CD4-positive, alpha-beta T cell treated with Interleukin-2 at 100 ng/mL for 4 hours (primary cell): ENCODE measurements around the gene IGFBP2.

Experiments used
- DNase-seq: peaks from one replicate; pipeline ENCODE4 v3.0.0-alpha.2; 2020; ENCODE audit warnings: low spot score

The IGFBP2 gene

GRCh38 chr2:216616083-216616678 lies 17.0 kb upstream of the IGFBP2 start:
- no peak for DNase-seq

DNA sequence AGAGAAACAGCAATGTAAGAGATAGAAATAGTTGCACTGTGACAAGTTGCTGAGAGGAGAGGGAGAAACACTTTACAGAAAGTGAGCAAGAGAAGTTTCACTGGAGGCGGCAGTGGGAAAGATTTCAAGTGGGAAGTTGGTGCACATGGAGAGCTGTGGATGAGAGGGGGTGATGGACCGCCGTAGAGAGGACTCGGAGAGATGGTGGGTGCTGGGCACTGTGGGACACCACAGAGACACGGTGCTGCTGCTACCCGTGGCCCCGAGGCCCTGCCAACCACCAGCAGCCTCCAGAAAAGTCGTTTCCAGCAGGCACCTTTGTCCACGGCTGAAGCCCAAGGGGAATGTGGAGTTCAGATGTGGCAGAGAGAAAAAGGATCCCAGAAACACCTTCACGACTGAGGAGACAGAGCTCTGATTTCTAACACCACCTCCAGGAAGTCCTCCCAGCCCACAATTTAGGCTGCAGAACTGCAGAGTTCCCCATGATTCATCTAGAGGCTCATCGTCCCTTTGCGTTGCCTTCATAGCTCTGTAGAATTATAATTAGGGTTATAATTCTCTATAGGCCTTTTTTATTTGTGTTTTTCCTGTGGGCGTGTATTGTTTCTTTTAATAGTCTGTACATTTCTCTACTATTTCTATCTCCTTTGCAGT lies 15.9 kb upstream of the IGFBP2 start:
- DNase-seq: no peak

DNA sequence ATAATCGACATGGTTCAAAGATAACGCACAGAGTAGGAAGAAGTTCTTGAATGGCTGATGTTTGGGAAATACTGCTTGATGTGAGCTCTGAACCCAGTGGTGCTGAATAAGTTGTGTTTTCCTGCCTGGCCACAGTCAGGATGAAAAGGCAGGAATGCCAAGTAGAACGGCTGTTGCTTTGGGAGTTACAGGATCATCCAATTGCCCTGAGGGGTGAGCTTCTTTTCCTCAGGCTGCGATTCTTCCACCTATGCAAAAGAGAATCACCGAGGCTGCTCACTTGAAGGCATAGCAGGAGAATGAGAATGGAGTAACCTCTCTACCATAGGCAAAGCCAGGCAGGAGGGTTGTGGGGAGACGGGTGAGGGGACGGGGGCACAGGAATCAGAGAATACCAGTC lies 14.4 kb upstream of the IGFBP2 start:
- DNase-seq: no peak

- DNase-seq: no peak
Observed at GRCh38 chr2:216619411-216620393, 13.5 kb upstream of the IGFBP2 start.

DNA sequence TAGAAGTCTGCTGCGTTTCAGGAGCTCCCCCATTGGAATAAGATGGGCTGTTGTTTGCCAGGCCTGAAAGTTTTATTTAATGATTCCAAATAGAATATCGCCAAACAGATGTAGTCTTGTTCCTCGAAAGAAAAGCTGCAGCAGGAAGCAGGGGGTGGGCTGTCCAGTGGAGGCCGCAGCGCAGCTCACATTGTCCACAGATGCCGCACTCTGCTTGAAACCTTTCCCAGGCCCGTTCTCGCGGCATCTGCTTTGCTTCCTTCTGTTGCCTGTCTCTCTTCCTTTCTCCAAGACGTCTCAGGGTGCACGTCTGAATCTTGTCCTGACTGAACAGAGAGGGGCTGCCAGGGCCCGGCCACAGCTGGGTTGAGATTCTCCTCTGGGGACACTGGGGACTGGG lies 12.4 kb upstream of the IGFBP2 start:
- no peak for DNase-seq

DNA sequence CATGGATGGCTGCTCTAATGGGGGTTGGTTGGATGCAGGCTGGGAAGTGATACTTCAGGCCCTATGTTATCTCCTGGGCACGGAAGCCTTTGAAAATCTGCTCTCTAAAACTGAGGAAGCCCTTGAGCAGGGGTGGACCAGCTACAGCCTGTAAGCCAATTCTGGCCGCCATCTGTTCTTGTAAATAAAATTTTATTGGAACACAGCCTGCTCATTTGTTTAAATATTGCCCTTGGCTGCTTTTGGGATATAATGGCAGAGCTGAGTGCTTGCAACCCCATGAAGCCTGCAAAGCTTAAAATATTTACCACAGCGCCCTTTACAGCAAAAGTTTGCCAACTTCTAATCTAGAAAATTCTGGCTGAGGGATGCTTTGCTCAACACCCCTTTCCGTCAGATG lies 11.9 kb upstream of the IGFBP2 start:
- no peak for DNase-seq

- DNase-seq: no peak
Observed at GRCh38 chr2:216622526-216622925, 10.7 kb upstream of the IGFBP2 start.

DNA sequence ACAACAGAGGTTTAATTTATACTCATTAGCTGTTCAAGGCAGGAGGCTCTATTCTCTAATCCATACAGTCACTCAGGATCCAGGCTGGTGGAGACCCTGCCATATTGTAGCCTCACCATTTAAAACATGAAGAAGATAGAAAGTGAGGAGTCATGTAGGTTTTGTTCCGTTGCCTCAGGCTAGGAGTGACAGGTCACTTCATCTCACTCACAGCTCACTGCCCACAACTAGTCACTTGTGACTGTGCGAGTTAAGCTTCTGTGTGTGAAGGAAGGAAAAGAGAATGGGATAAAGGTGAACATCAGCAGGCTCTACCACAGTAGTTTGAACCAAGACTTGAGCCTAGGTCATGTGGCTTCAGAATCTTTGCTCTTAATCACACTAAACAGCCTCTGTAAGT lies 9.0 kb upstream of the IGFBP2 start:
- DNase-seq: no peak

- DNase-seq: no peak
Observed at GRCh38 chr2:216626168-216626874, 6.9 kb upstream of the IGFBP2 start.

- DNase-seq: no peak
Observed at GRCh38 chr2:216626875-216627245, 6.4 kb upstream of the IGFBP2 start.

DNA sequence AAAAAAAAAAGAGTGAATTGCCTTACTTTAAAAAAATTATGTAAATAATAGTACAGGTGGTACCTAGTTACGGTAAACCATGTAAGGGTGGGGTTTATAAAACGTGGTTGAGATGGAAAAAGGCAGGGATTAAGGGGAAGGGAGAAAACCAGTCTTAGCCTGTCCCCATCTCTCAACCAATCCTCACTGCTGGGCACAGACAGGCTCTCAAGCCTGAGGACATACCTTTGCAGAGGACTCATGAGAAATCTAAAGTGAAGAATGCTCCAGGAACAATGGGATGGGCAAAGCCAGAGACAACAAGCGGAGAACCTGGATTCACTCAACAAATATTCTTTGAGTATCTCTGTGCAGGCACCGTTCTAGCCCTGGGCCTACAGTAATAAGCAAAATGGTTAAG lies 3.4 kb upstream of the IGFBP2 start:
- DNase-seq: no peak

DNA sequence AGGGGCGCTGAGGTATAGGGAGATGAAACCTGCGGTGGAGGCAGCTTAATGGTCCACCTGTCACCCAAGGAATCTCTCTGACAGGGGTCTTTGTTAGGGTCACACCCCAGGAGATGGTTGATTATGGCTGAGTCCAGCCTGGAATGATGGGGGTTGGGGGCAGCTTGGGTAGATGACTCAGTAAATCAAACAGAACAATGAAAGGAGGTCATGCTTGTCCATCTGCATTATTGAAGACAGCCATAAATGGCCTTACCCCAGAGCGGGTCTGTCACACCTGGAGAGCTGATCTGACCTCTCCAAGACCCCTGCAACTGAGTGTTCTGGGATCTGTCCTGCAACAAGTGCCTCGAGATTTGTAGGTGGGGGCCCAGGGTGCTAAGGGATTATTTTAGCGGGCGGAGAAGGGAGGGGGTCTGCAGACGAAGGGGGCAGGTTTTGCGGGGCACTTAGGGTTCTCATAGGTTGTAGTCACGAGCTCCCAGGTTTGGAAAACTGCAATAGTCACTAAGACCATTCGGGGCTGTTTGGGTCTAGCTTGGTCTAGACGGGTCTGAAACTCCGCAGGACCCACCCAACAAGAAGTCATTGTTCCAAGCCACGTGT lies 771 bp upstream of the IGFBP2 start:
- DNase-seq: no peak

GRCh38 chr2:216633616-216634369 lies 573 bp downstream of the IGFBP2 start:
- DNase-seq: no peak

GRCh38 chr2:216634370-216635148 lies 1.3 kb downstream of the IGFBP2 start:
- no peak for DNase-seq

DNA sequence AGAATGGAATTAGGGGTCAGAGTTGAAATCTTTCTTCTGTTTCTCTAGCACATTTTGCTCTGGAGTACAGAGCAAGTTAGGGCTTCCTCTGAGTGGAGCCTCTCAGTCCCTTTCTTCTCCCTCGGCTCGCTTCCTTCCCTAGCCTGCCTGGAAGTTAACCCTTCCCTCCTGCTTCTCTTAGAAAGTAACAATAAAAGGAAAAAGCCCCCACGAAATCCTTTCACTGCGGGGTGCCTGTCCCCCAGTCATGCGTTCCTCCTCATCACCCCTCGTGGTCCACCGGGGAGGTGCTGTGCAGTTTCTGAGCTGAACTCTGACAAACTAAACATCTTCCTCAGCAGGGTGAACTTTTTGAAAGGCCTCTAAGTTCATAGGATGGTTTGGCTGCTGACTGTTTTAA lies 2.0 kb downstream of the IGFBP2 start:
- DNase-seq: no peak

- no peak for DNase-seq
Observed at GRCh38 chr2:216635701-216636550, 2.7 kb downstream of the IGFBP2 start.

DNA sequence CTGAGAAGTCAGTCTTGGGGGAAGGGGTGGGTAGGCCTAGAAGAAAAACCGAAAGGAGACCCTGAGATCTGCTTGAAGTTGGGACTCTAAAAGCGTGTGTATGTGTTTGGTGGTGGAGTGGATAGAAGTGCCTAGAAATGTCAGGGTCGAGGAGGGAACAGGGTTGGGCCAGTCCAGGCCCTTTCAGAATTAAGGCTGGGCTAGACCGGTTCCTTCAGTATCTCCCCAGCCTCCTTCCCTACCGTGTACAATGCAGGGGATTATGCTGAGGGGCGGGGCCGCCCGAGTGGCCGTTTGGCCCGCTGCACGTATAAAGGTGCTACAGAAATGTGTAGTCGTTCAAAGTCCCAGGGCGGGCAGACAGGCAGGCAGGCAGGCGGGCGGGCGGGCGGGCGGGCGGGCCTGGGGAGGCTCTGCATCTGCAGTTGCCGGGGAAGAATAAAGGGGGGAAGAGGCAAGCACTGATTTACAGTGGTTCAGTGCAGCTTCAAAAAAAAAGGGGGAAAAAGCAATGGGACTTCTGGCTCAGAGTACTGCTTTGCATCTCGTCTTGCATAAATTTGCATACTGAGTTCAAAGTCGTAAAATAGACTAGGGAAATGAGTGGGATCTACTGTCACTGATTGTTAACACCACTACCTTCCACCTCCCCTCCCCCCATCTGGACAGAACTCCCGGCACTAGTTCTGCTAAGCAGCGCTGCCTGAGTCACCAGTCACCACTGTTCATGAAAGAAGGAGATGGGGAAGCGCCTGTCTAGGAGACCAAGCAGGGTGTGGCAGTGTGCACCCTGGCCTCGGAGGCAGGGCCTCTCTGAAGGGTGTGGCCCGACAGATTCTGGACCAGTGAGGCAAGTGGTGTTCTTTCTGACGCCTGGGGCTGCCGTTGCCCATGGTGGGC lies 3.6 kb downstream of the IGFBP2 start:
- DNase-seq: no peak

GRCh38 chr2:216637472-216637871 lies 4.3 kb downstream of the IGFBP2 start:
- DNase-seq: no peak
